Endothelial cell of hepatic sinusoid (primary cell): ENCODE results near the gene BSND.

Experiments used
- in situ Hi-C: cut with HindIII; loops from 2 replicates; pipeline ENCODE4 v1.10.0; 2017; ENCODE audit warnings: low sequenced_read_pairs

BSND gene

GRCh38 chr1:55059302-55060132 lies 60.8 kb downstream of the BSND start:
- in situ Hi-C loops, result no loop called here

- in situ Hi-C loops, result no loop called here
These were observed 61.6 kb downstream of the BSND start for GRCh38 chr1:55060133-55060999.

- in situ Hi-C loops, result no loop called here
These were observed 62.4 kb downstream of the BSND start for GRCh38 chr1:55061000-55061705.
